ENCODE results near the gene CBLL1. TPM values are rescaled to one million over a fixed set of nuclear protein-coding genes. Genes with fewer than 3 reads are reported as not detected.

Gene CBLL1
- total and polyA plus RNA-seq, 2 of the 13 experiments (the other 11 are each of a cell fraction or from before 2014, with no cell fraction given), result 8.8 to 10.5 TPM

DNA sequence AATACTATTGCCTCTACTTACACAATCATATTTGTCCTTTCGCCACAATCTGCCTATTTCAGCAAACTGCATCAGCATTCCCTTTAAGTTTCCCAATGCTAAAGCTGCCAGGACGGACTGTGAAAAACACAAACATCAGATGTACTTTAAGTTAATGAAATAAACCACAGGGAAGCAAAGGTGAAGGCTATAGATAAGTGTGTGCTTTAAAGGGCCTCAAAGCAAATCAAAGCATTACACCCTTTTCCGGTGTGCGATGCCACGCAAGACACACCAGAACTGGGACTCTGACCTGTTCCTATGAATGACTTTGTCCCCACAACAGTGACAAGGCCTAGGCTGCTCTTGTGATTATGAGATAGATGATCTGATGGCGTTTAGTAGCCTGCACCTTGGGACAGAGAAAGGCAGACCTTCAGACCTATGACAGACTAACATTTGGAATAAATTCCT, 35.7 kb downstream of the CBLL1 start (continued):
- TF ChIP-seq, protein P1, sequence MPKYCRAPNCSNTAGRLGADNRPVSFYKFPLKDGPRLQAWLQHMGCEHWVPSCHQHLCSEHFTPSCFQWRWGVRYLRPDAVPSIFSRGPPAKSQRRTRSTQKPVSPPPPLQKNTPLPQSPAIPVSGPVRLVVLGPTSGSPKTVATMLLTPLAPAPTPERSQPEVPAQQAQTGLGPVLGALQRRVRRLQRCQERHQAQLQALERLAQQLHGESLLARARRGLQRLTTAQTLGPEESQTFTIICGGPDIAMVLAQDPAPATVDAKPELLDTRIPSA (CRISPR knock-in tag; IDR thresholded peaks at IDR 0.05; ENCODE audit: borderline replicate concordance), result no peak
- TF ChIP-seq DMAP1 (CRISPR knock-in tag; IDR thresholded peaks at IDR 0.05) (peak; percentile 68; the same call in 1 of the 2 replicates), ZNF572 (CRISPR knock-in tag; IDR thresholded peaks at IDR 0.05) (no peak), ARID2 (CRISPR knock-in tag; IDR thresholded peaks at IDR 0.05; ENCODE audit: borderline replicate concordance) (no peak), CEBPB (IDR thresholded peaks at IDR 0.05; ENCODE audit: borderline replicate concordance, low read depth, low read length) (peak; percentile 95), HDAC1 (CRISPR knock-in tag; IDR thresholded peaks at IDR 0.05) (peak; percentile 83), ZNF253 (CRISPR knock-in tag; IDR thresholded peaks at IDR 0.05; ENCODE audit: borderline replicate concordance) (no peak), TBP (CRISPR knock-in tag; IDR thresholded peaks at IDR 0.05) (no peak), ATF1 (CRISPR knock-in tag; IDR thresholded peaks at IDR 0.05) (peak; percentile 78), ZNF577 (CRISPR knock-in tag; IDR thresholded peaks at IDR 0.05; ENCODE audit: borderline replicate concordance, low read depth) (no peak), SNAI1 (CRISPR knock-in tag; IDR thresholded peaks at IDR 0.05; ENCODE audit: borderline replicate concordance) (no peak), ZNF550 (CRISPR knock-in tag; IDR thresholded peaks at IDR 0.05; ENCODE audit: borderline replicate concordance) (no peak), ZFP36L1 (CRISPR knock-in tag; IDR thresholded peaks at IDR 0.05) (peak; percentile 81; the same call in 1 of the 2 replicates), ZNF33B (CRISPR knock-in tag; IDR thresholded peaks at IDR 0.05) (no peak), NFIB (CRISPR knock-in tag; IDR thresholded peaks at IDR 0.05; ENCODE audit: borderline replicate concordance) (no peak), ZFP62 (CRISPR knock-in tag; IDR thresholded peaks at IDR 0.05) (no peak), ZFP82 (CRISPR knock-in tag; IDR thresholded peaks at IDR 0.05; ENCODE audit: borderline replicate concordance) (no peak), ZMYM3 (CRISPR knock-in tag; IDR thresholded peaks at IDR 0.05) (peak; percentile 80), ZNF563 (CRISPR knock-in tag; IDR thresholded peaks at IDR 0.05) (no peak), ZNF816 (CRISPR knock-in tag; IDR thresholded peaks at IDR 0.05; ENCODE audit: borderline replicate concordance) (no peak), ZNF282 (IDR thresholded peaks at IDR 0.05; ENCODE audit: partially characterized antibody) (no peak), FOXA1 (IDR thresholded peaks at IDR 0.05) (no peak), FOXA1 (CRISPR knock-in tag; IDR thresholded peaks at IDR 0.05) (peak; percentile 82), MBNL3 (CRISPR knock-in tag; conservative IDR thresholded peaks at IDR 0.05) (no peak), ZNF547 (CRISPR knock-in tag; IDR thresholded peaks at IDR 0.05) (no peak), ZNF224 (CRISPR knock-in tag; IDR thresholded peaks at IDR 0.05) (peak; percentile 67; the same call in 1 of the 2 replicates), PAX8 (CRISPR knock-in tag; IDR thresholded peaks at IDR 0.05; ENCODE audit: borderline replicate concordance) (0 out of 2 replicates have a peak, but pooled peaks have one; percentile 40), ZNF782 (CRISPR knock-in tag; IDR thresholded peaks at IDR 0.05; ENCODE audit: borderline replicate concordance) (no peak), YEATS4 (CRISPR knock-in tag; IDR thresholded peaks at IDR 0.05; ENCODE audit: borderline replicate concordance) (peak; percentile 83; the same call in 1 of the 2 replicates)
- TF ChIP-seq, protein P2, sequence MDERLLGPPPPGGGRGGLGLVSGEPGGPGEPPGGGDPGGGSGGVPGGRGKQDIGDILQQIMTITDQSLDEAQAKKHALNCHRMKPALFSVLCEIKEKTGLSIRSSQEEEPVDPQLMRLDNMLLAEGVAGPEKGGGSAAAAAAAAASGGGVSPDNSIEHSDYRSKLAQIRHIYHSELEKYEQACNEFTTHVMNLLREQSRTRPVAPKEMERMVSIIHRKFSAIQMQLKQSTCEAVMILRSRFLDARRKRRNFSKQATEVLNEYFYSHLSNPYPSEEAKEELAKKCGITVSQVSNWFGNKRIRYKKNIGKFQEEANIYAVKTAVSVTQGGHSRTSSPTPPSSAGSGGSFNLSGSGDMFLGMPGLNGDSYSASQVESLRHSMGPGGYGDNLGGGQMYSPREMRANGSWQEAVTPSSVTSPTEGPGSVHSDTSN (CRISPR knock-in tag; IDR thresholded peaks at IDR 0.05), result no peak
- TF ChIP-seq, protein P3, sequence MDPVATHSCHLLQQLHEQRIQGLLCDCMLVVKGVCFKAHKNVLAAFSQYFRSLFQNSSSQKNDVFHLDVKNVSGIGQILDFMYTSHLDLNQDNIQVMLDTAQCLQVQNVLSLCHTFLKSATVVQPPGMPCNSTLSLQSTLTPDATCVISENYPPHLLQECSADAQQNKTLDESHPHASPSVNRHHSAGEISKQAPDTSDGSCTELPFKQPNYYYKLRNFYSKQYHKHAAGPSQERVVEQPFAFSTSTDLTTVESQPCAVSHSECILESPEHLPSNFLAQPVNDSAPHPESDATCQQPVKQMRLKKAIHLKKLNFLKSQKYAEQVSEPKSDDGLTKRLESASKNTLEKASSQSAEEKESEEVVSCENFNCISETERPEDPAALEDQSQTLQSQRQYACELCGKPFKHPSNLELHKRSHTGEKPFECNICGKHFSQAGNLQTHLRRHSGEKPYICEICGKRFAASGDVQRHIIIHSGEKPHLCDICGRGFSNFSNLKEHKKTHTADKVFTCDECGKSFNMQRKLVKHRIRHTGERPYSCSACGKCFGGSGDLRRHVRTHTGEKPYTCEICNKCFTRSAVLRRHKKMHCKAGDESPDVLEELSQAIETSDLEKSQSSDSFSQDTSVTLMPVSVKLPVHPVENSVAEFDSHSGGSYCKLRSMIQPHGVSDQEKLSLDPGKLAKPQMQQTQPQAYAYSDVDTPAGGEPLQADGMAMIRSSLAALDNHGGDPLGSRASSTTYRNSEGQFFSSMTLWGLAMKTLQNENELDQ (CRISPR knock-in tag; IDR thresholded peaks at IDR 0.05; ENCODE audit: borderline replicate concordance), result no peak

All from HepG2 (cell line).